HG03520 (cell line): ENCODE measurements around the gene EIF2S1.
A peak's percentile ranks its signal among the peaks of the same experiment; 100 is the strongest.
"Not testable (repeated sequence)": the region's sequence is repeated elsewhere in the genome, so short reads cannot be mapped to it uniquely, and the experiment has no call there.

ENCODE experiments used
- ATAC-seq: cut with Tn5 transposase; IDR thresholded peaks from one replicate; pipeline ENCODE4 v1.9.1; 2021; ENCODE audit warnings: mild to moderate bottlenecking, moderate library complexity; ENCODE audit not compliant: unreplicated experiment

Gene EIF2S1

DNA sequence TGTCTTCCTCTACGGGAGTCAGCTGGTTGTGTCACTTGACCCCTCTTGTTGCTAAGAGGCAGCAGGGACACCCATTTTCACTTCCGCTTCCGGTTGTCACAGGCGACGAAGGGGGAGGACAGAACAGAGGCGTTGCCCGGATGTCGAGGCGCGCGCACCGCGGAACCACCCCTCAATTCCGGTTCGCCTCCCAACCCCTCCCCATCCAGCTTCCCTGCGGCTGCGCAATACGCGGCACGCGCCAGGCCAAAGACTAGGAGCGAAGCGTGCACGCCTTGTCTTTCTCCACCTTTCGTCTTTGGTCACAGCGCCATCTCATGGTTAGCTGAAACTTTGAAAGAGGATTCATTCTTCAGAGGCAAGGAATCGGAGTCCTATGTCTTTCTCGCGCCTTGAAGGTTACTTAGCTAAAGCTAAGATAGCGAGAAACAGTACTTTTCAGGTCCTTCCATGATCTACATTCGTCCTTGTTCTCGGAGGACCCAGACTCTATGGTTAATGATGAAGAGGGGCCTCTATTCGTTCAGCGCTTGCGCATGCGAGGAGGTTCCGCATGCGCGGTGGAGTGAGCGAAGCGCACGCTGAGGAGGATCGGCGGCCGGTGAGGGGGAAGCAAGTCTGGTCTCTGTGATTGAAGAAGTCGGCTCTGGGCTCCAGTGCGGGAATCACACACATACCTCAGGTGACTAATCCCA, at the start of gene EIF2S1, which contains the start of gene ATP6V1D:
Gene EIF2S1, plus strand, starts transcription at position 554 of the 695 bp plus-strand sequence. CDS start 4,440 bp downstream, outside the sequence.
Gene ATP6V1D, minus strand, starts transcription at position 30 of the 695 bp plus-strand sequence. CDS start 106 bp downstream, outside the sequence.
- peak; percentile 89 for ATAC-seq

- no peak for ATAC-seq
Observed at GRCh38 chr14:67311868-67312267, 48.3 kb upstream of the EIF2S1 start.

- no peak for ATAC-seq
Observed at GRCh38 chr14:67313153-67313552, 47.0 kb upstream of the EIF2S1 start.

DNA sequence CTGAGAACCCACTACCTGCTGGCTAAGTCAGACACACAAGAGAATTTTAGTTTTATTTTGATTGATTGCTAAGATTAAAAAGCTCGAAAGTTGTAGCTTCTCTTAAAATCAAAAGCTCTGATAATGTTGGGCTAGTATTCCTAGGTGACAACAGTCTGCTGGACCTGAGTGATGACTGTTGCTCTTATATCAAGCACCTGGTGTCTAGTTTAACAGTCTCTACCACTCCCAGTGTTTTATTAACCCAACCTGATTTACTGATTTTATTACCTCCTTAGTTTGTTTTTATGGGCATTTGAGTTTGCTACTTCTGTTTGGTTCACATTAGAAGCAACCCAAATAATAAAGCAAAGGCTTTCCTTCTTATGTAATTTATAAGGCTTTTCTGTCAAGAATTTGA, 42.3 kb upstream of the EIF2S1 start:
- no peak for ATAC-seq

DNA sequence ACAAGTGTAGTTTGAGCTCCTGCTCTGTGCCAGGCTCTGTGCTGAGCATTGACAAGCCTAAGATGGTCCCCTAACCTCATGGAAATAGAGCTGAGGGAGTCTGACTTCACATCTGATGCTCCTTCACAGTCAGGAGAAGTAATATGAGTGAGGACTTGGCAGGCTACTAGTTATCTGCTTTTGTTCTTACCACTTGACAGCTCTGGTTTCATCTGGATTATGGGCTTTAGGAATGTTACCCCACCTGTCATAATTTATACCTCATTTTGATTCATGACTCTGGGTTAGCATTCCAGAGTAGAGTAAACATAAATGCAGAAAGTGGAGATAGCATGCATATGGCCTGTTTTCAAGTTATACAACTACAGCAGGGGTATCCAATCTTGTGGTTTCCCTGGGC, 41.0 kb upstream of the EIF2S1 start:
- no peak for ATAC-seq

- ATAC-seq = not testable (repeated sequence)
Observed at GRCh38 chr14:67329666-67330065, 30.5 kb upstream of the EIF2S1 start.

- ATAC-seq = no peak
Observed at GRCh38 chr14:67331368-67332125, 28.6 kb upstream of the EIF2S1 start.

GRCh38 chr14:67332468-67332867, 27.7 kb upstream of the EIF2S1 start:
- ATAC-seq = no peak

GRCh38 chr14:67335781-67336180, 24.3 kb upstream of the EIF2S1 start:
- ATAC-seq = no peak

DNA sequence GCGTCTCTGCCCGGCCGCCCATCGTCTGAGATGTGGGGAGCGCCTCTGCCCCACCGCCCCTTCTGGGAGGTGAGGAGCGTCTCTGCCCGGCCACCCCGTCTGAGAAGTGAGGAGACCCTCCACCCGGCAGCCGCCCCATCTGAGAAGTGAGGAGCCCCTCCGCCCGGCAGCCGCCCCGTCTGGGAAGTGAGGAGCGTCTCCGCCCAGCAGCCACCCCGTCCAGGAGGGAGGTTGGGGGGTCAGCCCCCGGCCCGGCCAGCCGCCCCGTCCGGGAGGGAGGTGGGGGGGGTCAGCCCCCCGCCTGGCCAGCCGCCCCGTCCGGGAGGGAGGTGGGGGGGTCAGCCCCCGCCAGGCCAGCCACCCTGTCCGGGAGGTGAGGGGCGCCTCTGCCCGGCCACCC, 18.9 kb upstream of the EIF2S1 start:
- ATAC-seq = not testable (repeated sequence)

DNA sequence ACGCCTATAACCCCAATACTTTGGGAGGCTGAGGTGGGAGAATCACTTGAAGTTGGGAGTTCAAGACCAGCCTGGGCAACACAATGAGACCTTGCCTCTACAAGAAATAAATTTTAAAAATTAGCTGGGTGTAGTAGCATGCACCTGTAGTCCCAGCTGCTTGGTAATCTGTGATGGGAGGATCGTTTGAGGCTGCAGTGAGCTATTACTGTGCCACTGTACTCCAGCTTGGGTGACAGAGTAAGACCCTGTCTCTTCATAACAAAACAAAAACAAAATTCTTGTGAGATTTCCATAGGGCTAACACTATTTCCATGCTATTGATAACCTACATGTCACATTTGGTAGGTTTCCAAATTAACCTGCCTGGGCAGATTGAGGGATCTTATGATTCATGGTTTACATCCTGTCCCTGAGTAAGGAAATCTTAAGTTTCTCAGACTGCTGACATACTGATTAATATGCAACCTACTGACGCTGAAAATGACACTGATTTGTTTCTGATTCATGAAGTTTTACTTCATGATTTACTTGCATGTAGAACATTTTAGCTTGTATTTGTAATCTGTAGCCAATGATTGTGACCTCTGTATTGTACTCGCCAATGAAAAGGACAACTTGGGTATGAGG, 16.4 kb upstream of the EIF2S1 start:
- ATAC-seq = no peak

GRCh38 chr14:67345583-67345982, 14.5 kb upstream of the EIF2S1 start:
- ATAC-seq = no peak

DNA sequence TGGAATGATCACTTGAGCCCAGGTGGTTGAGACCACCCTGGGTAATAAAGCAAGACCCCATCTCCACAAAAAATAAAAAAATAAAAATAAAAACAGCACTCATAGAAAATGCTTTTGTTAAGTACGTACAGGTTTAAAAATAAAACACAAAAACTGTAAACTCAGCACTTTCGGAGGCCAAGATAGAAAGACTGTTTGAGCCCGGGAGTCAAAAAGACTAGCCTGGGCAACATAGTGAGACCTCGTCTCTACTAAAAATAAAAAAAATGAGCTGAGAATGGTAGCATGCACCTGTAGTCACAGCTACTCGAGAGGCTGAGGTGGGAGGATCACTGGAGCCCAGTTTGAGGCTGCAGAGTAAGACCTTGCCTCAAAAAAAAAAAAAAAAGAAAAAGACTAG, 8.1 kb upstream of the EIF2S1 start:
- ATAC-seq = no peak

GRCh38 chr14:67357186-67357968, 2.8 kb upstream of the EIF2S1 start:
- ATAC-seq = no peak

GRCh38 chr14:67357969-67358354, 2.2 kb upstream of the EIF2S1 start:
- ATAC-seq = no peak

DNA sequence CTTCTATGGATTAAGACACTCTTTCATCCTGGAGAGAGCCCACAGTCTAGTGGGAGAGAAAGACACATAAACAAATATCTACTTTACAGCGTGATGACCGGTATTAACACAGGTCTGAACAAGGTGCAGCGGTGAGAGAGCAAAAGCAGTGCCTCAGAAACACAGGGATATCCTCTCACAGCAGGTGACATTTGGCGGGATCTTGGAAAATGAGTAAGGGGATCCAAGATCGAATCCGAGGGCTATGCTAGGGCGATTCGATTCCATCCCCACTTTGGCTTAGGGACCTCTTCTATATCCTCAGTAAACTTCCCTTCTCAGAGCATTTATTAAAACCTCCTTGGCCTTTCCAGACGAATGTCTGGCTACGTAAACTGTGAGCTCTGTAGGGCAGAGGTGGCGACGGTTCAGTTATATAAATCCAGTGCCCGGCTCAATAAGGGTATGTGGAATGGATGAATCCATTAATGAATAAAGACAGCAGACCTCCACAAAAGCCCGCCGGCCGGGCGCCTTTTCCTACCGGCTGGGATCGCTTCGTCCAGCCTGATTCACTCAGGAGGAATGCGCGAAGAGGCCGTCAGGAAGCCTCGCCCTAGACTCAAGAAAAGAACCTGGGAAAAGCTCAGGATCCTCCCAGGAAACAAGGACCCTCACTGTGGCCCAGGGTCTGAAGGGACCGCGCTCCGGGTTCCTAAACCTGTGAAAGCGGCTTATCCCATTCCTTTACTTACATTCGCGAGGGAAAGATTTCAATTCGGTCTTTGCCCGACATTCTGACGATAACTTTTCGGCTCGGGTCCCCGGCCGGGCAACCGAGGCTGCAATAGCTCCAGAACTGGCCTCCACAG, 979 bp upstream of the EIF2S1 start:
- no peak for ATAC-seq

GRCh38 chr14:67360470-67361206, 510 bp downstream of the EIF2S1 start:
- ATAC-seq = peak; percentile 13

DNA sequence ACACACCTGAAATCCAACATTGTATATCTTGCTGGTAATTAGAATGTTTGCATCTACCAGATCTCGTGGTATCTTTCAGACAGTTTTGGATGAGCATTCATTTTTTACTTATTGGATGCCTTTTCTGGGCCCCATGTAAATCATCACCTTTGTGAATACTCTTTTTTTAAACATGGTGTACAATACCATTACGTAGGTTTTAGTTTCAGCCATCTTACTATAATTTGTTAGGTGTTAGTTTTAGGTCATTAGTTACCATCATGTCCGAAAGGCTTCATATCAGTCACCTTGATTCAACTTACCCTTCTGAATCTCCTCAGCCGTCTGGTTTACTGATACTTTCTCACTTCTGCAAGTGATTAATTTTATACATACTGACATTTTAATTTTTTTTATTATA, 5.3 kb downstream of the EIF2S1 start:
- ATAC-seq = no peak

DNA sequence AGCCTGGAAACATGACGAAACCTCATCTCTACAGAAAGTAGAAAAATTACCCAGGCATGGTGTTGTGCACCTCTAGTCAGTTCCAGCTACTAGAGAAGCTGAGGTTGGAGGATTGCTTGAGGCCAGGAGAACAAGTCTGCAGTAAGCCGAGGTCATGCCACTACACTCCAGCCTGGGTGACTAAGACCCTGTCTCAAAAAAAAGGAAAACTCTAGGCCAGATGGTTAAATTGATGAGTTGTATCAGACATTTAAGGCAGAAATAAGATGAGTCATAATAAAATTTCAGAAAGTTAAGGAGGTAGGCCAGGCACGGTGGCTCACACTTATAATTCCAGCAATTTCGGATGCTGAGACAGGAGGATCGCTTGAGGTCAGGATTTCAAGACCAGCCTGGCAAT, 10.7 kb downstream of the EIF2S1 start:
- ATAC-seq = no peak
